HEK293 (cell line): ENCODE measurements around the gene CIAO2B.

Experiments used
- CTCF ChIP-seq: fragments of 450-650 bp; formaldehyde crosslinking; IDR thresholded peaks from 2 replicates; pipeline ENCODE4 v1.5.1; 2016; ENCODE audit warnings: missing biosample characterization, missing genetic modification characterization
- KLF10 ChIP-seq: fragments of 450-650 bp; IDR thresholded peaks from 2 replicates; pipeline ENCODE4 v1.5.1; 2018; ENCODE audit warnings: missing biosample characterization, mild to moderate bottlenecking, missing genetic modification characterization
- KLF9 ChIP-seq: fragments of 450-650 bp; formaldehyde crosslinking; IDR thresholded peaks from 2 replicates; pipeline ENCODE4 v1.5.1; 2016; ENCODE audit warnings: missing biosample characterization, missing genetic modification characterization, low read depth
- REST ChIP-seq: fragments of 450-650 bp; formaldehyde crosslinking; IDR thresholded peaks from 2 replicates; pipeline ENCODE4 v1.5.1; 2016; ENCODE audit warnings: missing biosample characterization, missing genetic modification characterization
- ZBTB17 ChIP-seq: fragments of 450-650 bp; formaldehyde crosslinking; IDR thresholded peaks from 2 replicates; pipeline ENCODE4 v1.5.1; 2016; ENCODE audit warnings: missing biosample characterization, missing genetic modification characterization
- ZBTB44 ChIP-seq: fragments of 450-650 bp; IDR thresholded peaks from 2 replicates; pipeline ENCODE4 v1.5.1; 2018; ENCODE audit warnings: missing biosample characterization, mild to moderate bottlenecking, missing genetic modification characterization
- ZNF112 ChIP-seq: fragments of 450-650 bp; formaldehyde crosslinking; IDR thresholded peaks from 2 replicates; pipeline ENCODE4 v1.5.0; 2017; ENCODE audit warnings: missing biosample characterization, missing genetic modification characterization
- ZNF169 ChIP-seq: fragments of 450-650 bp; formaldehyde crosslinking; IDR thresholded peaks from 2 replicates; pipeline ENCODE4 v1.5.1; 2016; ENCODE audit warnings: missing biosample characterization, missing genetic modification characterization
- ZNF24 ChIP-seq: fragments of 450-650 bp; formaldehyde crosslinking; IDR thresholded peaks from 2 replicates; pipeline ENCODE4 v1.5.1; 2016; ENCODE audit warnings: missing biosample characterization, missing genetic modification characterization
- ZNF530 ChIP-seq: fragments of 450-650 bp; formaldehyde crosslinking; IDR thresholded peaks from 2 replicates; pipeline ENCODE4 v1.5.1; 2016; ENCODE audit warnings: low read depth, missing biosample characterization, missing genetic modification characterization
- TF ChIP-seq, protein P1 (sequence below): fragments of 450-650 bp; formaldehyde crosslinking; IDR thresholded peaks from 2 replicates; pipeline ENCODE4 v1.5.1; 2016; ENCODE audit warnings: missing biosample characterization, missing genetic modification characterization
- TF ChIP-seq, protein P2 (sequence below): fragments of 450-650 bp; formaldehyde crosslinking; IDR thresholded peaks from 2 replicates; pipeline ENCODE4 v1.5.1; 2016; ENCODE audit warnings: missing biosample characterization, missing genetic modification characterization

DNA sequence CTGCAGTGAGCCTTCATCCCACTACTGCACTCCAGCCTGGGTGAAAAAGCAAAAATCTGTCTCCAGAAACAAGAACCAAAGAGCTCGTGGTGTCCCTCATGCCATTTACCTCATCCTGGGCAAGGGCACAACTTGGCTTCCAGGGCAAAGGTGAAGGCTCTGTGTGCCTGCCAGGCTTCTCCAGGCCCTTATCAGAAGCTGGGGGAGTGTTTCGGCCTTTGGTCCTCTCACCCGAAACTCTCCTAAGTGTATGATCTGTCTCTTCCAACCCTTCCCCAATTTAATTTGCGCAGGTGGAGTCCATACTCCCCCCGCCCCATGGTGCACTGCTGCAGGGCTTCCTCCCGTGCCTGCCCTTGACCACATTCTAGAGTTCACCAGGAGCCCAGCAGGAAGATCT lies 2.3 kb upstream of the CIAO2B start:
- no peak for TF ChIP-seq ZNF169 (tag by site-specific recombination)
- no peak for TF ChIP-seq CTCF
- TF ChIP-seq ZNF530 (tag by site-specific recombination), result no peak
- TF ChIP-seq KLF10 (tag by site-specific recombination), result no peak
- TF ChIP-seq ZBTB17, result no peak
- no peak for TF ChIP-seq REST (tag by site-specific recombination)
- no peak for TF ChIP-seq ZNF112 (tag by site-specific recombination)
- no peak for TF ChIP-seq ZNF24
- TF ChIP-seq ZBTB44 (tag by site-specific recombination), result no peak
- TF ChIP-seq, protein P1, sequence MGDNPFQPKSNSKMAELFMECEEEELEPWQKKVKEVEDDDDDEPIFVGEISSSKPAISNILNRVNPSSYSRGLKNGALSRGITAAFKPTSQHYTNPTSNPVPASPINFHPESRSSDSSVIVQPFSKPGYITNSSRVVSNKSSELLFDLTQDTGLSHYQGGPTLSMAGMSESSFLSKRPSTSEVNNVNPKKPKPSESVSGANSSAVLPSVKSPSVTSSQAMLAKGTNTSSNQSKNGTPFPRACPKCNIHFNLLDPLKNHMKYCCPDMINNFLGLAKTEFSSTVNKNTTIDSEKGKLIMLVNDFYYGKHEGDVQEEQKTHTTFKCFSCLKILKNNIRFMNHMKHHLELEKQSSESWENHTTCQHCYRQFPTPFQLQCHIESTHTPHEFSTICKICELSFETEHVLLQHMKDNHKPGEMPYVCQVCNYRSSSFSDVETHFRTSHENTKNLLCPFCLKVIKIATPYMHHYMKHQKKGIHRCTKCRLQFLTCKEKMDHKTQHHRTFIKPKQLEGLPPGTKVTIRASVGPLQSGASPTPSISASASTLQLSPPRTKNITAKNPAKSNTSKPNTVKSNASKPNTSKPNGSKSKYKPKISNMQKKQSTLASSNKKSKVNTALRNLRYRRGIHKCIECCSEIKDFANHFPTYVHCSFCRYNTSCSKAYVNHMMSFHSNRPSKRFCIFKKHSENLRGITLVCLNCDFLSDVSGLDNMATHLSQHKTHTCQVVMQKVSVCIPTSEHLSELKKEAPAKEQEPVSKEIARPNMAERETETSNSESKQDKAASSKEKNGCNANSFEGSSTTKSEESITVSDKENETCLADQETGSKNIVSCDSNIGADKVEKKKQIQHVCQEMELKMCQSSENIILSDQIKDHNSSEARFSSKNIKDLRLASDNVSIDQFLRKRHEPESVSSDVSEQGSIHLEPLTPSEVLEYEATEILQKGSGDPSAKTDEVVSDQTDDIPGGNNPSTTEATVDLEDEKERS (tag by site-specific recombination), result no peak
- TF ChIP-seq, protein P2, sequence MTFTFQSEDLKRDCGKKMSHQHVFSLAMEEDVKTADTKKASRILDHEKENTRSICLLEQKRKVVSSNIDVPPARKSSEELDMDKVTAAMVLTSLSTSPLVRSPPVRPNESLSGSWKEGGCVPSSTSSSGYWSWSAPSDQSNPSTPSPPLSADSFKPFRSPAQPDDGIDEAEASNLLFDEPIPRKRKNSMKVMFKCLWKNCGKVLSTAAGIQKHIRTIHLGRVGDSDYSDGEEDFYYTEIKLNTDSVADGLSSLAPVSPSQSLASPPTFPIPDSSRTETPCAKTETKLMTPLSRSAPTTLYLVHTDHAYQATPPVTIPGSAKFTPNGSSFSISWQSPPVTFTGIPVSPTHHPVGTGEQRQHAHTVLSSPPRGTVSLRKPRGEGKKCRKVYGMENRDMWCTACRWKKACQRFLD (tag by site-specific recombination), result no peak
- TF ChIP-seq KLF9 (tag by site-specific recombination), result no peak
